ENCODE data around the gene UBE2L5. TPM values are rescaled to one million over a fixed set of nuclear protein-coding genes. Genes with fewer than 3 reads are reported as not detected.

Gene UBE2L5
- total and polyA plus RNA-seq, 2 of the 13 experiments (the other 11 are each of a cell fraction or from before 2014, with no cell fraction given): 0.13 TPM; not detected in 1

- H3K4me1 ChIP-seq (ENCODE audit: insufficient read depth, low read length): peaks cover 14% of the 10 kb centered on the region
- no peak for FAIRE-seq
- no peaks in the 10 kb centered on the region for H3K9me3 ChIP-seq (ENCODE audit: low read length)
- H4K20me1 ChIP-seq (ENCODE audit: insufficient read depth, low read length): no peaks in the 10 kb centered on the region
- DNase-seq (ENCODE audit: low spot score): no peak
- no peak overlapping the region for H2AFZ ChIP-seq (ENCODE audit: low read length)
- no peaks in the 10 kb centered on the region for H3K36me3 ChIP-seq (replicated peaks in 1 of 2; ENCODE audit: control insufficient read depth in 1 of 2, insufficient read depth in 2 of 2, low read length in 2 of 2)
- in situ Hi-C loops (cut with HindIII; ENCODE audit: extremely low pct_ligation_motif_present, low pct_unique_long_range_greater_than_20kb) (no loop called here), intact Hi-C loops (cut with micrococcal nuclease; ENCODE audit: unreplicated experiment) (no loop called here)
- H3K79me2 ChIP-seq (ENCODE audit: insufficient read depth, low read length): no peaks in the 10 kb centered on the region
- no TSS peak for BruUV-seq (replicated peaks)
- POLR2A ChIA-PET: no interaction called here
- H3K27ac ChIP-seq (ENCODE audit: extremely low read length, insufficient read depth, low read length): no peak overlapping the region
- CTCF ChIA-PET (ENCODE audit: low intra/inter-chr PET ratio, low total read pairs): no interaction called here
- H3K4me2 ChIP-seq (ENCODE audit: low read depth, low read length): no peak overlapping the region
- 6% methylated on average over 5 of the region's 5 CpGs for WGBS (ENCODE audit: low lambda C conversion rate)
- ATAC-seq: no peak
- H3K9ac ChIP-seq (ENCODE audit: insufficient read depth, low read depth, low read length): no peak overlapping the region
- H3K27me3 ChIP-seq (ENCODE audit: control insufficient read depth in 1 of 2, insufficient read depth in 2 of 2, low read length in 2 of 2): peaks cover 0 to 21% of the 10 kb centered on the region in 2 experiments; a peak in 4 of 5 replicates
- no peak for TF ChIP-seq ZNF543 (CRISPR knock-in tag; IDR thresholded peaks at IDR 0.05)
- TF ChIP-seq, protein P1, sequence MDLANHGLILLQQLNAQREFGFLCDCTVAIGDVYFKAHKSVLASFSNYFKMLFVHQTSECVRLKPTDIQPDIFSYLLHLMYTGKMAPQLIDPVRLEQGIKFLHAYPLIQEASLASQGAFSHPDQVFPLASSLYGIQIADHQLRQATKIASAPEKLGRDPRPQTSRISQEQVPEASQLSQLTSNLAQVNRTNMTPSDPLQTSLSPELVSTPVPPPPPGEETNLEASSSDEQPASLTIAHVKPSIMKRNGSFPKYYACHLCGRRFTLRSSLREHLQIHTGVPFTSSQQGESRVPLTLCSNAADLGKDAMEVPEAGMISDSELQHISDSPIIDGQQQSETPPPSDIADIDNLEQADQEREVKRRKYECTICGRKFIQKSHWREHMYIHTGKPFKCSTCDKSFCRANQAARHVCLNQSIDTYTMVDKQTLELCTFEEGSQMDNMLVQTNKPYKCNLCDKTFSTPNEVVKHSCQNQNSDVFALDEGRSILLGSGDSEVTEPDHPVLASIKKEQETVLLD (CRISPR knock-in tag; IDR thresholded peaks at IDR 0.05; ENCODE audit: low read depth): no peak
- TF ChIP-seq, protein P2, sequence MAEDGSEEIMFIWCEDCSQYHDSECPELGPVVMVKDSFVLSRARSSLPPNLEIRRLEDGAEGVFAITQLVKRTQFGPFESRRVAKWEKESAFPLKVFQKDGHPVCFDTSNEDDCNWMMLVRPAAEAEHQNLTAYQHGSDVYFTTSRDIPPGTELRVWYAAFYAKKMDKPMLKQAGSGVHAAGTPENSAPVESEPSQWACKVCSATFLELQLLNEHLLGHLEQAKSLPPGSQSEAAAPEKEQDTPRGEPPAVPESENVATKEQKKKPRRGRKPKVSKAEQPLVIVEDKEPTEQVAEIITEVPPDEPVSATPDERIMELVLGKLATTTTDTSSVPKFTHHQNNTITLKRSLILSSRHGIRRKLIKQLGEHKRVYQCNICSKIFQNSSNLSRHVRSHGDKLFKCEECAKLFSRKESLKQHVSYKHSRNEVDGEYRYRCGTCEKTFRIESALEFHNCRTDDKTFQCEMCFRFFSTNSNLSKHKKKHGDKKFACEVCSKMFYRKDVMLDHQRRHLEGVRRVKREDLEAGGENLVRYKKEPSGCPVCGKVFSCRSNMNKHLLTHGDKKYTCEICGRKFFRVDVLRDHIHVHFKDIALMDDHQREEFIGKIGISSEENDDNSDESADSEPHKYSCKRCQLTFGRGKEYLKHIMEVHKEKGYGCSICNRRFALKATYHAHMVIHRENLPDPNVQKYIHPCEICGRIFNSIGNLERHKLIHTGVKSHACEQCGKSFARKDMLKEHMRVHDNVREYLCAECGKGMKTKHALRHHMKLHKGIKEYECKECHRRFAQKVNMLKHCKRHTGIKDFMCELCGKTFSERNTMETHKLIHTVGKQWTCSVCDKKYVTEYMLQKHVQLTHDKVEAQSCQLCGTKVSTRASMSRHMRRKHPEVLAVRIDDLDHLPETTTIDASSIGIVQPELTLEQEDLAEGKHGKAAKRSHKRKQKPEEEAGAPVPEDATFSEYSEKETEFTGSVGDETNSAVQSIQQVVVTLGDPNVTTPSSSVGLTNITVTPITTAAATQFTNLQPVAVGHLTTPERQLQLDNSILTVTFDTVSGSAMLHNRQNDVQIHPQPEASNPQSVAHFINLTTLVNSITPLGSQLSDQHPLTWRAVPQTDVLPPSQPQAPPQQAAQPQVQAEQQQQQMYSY (CRISPR knock-in tag; IDR thresholded peaks at IDR 0.05): no peak
- no peak for TF ChIP-seq ARID5B (CRISPR knock-in tag; IDR thresholded peaks at IDR 0.05)
- TF ChIP-seq HDAC1 (CRISPR knock-in tag; IDR thresholded peaks at IDR 0.05): no peak
- no peak for TF ChIP-seq NR2F6 (IDR thresholded peaks at IDR 0.05)
- no peak for TF ChIP-seq NR2F6 (CRISPR knock-in tag; IDR thresholded peaks at IDR 0.05)
- no peak for TF ChIP-seq MED1 (CRISPR knock-in tag; IDR thresholded peaks at IDR 0.05)
- TF ChIP-seq ZFP37 (CRISPR knock-in tag; IDR thresholded peaks at IDR 0.05; ENCODE audit: borderline replicate concordance): no peak
- no peak for TF ChIP-seq STAG1 (CRISPR knock-in tag; IDR thresholded peaks at IDR 0.05)
- no peak for TF ChIP-seq ZNF777 (CRISPR knock-in tag; IDR thresholded peaks at IDR 0.05)
- no peak for TF ChIP-seq ZNF709 (CRISPR knock-in tag; IDR thresholded peaks at IDR 0.05)
- TF ChIP-seq HNRNPUL1 (IDR thresholded peaks at IDR 0.05; ENCODE audit: low read depth, low read length): no peak
- no peak for TF ChIP-seq SNRNP70 (IDR thresholded peaks at IDR 0.05; ENCODE audit: low read depth, low read length)
- no peak for TF ChIP-seq FOXA3 (CRISPR knock-in tag; IDR thresholded peaks at IDR 0.05)
- TF ChIP-seq TP53 (CRISPR knock-in tag; conservative IDR thresholded peaks at IDR 0.05): no peak
- no peak overlapping the region for H3K4me3 ChIP-seq (replicated peaks in 1 of 3; ENCODE audit: insufficient read depth in 1 of 3, low read depth in 2 of 3, low read length in 3 of 3)
Measured at GRCh38 chr13:30442926-30443325, 20.6 kb downstream of the UBE2L5 start.

Data from HepG2 (cell line).